Mesenteric fat pad (tissue), 1 donor: Measurements from ENCODE around the gene TELO2. TPM values are rescaled to one million over a fixed set of nuclear protein-coding genes. Genes with fewer than 3 reads are reported as not detected.
A peak's percentile ranks its signal among the peaks of the same experiment; 100 is the strongest.

Experiments used
- DNase-seq: peaks from one replicate; pipeline ENCODE4 v3.0.0-alpha.2; 2020; ENCODE audit warnings: low spot score
- long read RNA-seq: library from polyadenylated mRNA; unstranded; transcript quantifications from one replicate; pipeline ENCODE4 v2.0.0, GENCODE V29; 2020
- total RNA-seq: library from RNA; stranded (reverse); fragmentation: NEBNext Ultra II Directional; extraction: Animal tissue kit (Norgen Biotek cat#: 25700); gene quantifications from one replicate; pipeline ENCODE4 v1.2.1, GENCODE V29; 2021
- donor health status: DM: yes; HTN: yes; CAD: no.

Gene TELO2
- 25.7 TPM for total RNA-seq
- long read RNA-seq, transcript TELO2-201 (21 exons, 3,314 nt) = major isoform, 54 of 122 reads
- long read RNA-seq, partial matches to known transcripts = 30 of 122 reads
- long read RNA-seq, other reads (novel, unspliced or antisense) = 38 of 122 reads

DNA sequence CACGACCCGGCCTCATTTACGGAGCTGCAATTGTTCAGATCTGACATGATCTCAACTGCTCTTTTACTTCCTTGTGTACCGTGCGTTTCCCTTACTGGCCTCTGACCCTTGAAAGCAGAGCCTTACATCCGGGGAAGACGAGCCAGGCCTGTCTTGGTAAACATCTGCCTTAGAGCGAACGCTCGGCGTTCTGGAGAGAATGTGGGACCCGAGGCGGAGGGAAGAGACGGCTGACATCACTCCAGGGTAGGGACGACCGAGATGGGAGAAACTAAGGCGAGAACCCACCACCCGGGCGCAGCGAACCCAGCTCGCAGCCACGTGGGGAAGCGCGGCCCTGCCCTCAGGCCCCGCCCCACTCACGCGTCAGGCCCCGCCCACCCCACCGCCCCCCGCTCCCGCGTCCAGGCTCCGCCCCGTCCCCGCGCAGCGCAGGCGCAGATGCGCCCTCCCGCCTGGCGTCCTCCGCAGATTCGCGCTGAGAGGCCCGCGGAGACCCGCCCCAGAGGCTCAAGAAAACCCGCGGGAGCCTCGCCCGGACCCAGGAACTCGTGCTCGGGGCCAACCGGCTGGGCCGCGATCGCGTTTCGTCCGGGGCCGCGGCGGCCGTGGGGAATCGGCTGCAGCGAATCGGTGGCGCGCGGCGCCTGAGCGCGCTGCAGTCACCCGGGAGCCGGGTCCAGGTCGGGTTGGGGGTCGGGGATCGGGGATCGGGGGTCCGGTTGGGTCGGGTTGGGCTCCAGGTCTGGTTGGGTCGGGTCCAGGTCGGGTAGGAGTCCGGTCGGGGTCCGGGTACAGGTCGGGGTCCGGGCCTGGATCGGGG, at the start of gene TELO2:
Gene TELO2 (plus strand): TSS at position 438 of the 823 bp plus-strand sequence. CDS start 922 bp downstream, outside the sequence.
- DNase-seq = peak; percentile 93

DNA sequence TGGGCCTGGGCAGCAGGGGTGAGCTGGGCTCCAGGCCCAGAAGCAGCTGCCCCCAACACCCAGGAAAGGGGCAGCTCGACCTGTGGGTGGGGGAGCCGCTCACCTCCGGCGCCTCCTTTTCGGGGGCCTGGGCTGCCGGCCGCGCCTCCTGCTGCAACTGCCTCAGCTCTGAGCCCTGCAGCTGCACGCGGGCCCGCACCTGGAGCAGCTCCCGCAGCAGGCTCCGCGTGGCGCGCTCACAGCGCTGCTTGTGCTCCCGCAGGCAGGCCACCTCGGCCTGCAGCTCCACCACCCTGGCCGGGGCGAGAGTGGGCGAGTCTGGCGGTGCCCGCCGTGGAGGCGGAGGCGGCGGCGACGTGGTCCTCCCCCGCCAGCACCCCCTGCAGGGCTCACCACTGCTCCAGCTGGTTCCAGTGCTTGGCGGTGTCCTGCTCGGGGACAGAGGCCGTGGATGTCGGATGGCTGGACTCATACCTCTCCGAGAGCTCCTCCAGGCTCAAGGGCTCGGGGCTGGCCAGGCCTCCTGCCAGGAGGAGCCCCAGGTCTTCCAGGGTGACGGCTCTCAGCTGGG, 49.7 kb upstream of the TELO2 start:
- DNase-seq = no peak

DNA sequence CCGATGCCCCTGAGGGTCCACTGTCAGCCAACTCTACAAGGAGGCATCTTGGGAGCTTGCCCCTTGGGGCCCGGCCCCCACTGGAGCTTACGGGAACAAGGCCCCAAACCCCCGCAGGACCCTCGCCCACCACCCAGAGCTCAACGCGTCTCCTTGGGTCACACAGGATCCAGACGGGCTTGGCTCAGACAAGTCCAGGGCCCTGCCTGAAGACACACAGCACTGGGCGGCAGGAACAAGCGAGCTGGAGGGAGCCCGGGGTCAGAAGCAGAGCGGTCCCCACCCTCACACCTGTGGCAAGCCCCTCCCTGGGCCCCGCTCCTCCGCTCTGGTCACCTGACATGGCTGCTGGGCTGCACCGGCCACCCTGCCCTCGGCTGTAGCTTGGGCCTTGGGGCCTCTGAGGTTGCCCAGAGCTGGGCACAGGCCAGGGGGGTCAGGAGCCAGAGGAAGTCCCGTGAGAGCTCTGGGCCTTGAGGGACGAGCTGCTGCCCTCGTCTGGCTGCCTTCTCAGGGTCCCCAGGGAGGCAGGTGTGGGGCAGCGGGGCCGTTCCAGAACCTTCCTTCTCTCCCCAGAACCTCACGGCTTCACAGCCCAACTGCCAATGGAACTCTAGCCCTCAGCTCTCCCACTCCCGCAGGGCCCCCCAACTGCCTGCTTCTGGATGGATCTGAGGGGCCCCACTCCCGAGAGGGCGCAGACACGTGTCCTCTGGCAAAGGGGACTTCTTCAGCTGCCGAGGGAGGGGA, 49.0 kb upstream of the TELO2 start, which contains the start of gene CCDC154:
Gene CCDC154 (minus strand): TSS at position 577 of the 750 bp plus-strand sequence. CDS start 234 bp downstream, at position 343.
- no peak for DNase-seq

DNA sequence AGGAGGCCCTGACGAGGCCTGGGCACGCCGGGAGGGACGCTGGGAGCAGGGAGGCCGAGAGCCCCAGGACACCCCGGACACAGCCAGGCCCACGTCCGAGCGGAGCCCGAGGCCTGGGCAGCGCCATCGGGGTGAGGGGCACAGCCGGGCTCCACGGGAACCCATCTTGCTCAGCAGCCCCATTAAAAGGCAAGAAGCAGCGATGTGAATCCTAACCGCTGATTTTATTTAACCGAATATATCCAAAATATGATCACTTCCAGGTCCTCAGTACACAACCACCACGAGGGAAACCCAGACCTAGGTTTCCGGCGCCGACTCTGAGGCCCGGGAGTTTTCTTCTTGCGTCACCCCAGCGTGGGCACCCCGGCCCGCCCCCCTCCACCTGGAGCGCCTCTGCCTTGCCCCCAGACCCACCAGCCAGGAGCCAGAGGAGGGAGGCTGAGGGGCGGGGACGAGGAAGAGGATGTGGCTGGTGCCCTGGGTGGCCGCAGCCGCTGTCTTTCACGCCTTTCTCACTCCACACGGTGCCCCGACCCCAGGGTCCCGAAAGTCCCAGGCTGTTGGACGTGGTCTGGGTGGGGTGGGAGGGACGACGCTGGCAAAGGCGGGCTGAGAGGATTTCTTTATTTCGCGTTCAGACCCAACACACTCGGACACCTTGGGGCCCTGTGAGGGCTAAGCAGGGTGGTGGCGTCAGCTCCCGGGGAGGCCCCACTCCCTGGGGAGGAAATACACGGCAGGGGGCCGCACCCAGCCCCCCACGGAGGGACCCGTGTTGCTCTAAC, 48.2 kb upstream of the TELO2 start:
- DNase-seq = no peak

DNA sequence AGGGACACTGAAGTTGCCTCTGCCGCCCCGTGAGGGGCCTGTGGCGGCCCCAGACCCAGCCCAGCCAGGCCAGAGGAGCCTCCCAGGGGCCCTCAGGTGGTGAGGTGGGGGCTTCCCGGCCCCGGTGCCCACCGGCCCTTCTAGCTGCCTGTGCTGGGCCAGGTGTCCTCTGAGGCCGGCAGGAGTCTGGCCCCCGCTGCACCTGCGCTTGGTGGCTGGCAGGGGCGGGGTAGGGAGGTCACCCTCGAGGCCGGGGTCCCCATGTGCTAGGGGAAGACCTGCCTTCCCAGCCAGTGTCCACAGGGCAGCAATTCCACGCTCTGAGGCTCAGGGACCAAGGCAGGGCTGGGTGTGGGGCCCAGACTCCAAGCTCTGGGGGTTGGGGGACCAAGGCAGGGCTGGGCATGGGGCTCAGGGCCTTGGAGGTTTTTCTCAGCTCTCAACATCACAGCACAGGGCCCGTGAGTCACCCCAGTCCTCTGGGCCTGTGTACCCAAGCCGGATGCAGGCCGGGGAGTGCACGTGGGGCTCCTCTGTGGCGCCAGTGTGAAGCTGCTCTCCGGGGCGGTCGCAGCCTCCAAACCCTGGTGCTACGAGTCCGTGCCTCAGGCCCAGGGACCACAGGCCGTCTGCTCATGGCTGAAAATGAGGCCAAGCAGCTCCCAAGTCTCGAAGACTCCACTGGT, 47.5 kb upstream of the TELO2 start:
- DNase-seq = no peak

DNA sequence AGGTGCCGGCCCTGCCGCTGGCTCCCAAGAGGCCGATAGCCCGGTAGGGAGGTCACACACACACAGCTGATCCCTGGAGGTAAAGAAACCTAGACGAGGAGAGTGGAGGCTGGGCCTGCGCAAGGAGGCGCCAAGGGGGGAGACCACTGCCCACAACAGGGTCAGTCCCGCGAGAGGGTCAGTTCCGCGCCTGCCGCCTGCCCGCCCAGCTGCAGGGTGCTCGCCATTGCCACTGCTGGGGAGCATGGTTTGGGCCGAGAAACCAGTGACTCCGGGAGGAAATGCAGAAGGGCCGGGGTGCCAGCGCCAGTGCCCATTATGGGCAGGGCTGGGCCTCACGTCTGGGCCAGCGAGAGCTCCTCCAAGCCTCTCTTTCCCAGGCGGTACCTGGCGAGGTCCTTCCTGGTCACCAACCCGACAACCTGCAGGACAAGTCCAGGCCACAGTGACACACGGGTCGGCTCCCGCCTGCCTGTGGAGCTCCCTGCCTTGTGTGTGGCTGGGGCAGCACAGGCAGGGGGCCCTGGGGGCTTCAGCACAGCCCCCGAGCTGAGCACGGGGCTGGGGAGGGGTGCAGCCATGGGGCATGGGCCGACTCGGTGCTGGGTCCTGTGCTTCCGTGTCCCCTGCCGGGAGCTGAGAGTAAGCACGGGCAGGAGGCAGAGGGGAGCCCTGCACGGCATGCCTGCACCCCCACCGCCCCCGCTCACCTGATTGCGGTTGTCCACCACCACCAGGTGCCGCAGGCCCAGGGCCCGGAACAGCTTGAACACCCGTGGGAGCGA, 46.7 kb upstream of the TELO2 start:
- DNase-seq = no peak

DNA sequence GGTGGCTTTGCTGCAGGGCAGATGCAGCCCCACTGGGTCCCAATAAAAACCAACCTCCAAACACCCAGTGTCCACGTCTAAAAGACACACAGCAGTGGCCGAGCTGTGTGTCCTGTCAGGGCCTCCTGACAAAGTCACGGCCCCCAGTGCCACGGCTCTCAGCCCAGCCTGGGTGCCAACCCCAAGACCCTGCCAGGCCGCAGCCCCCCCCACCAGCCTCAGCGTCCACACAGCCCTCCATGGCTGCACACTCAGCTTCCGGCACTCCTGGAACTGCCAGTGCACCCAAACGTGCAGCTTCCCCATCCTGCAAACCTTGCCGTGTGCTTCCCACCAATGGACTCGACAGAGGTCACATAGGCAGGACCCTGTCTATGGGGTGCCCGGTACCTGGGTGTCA, 45.2 kb upstream of the TELO2 start:
- DNase-seq = no peak

DNA sequence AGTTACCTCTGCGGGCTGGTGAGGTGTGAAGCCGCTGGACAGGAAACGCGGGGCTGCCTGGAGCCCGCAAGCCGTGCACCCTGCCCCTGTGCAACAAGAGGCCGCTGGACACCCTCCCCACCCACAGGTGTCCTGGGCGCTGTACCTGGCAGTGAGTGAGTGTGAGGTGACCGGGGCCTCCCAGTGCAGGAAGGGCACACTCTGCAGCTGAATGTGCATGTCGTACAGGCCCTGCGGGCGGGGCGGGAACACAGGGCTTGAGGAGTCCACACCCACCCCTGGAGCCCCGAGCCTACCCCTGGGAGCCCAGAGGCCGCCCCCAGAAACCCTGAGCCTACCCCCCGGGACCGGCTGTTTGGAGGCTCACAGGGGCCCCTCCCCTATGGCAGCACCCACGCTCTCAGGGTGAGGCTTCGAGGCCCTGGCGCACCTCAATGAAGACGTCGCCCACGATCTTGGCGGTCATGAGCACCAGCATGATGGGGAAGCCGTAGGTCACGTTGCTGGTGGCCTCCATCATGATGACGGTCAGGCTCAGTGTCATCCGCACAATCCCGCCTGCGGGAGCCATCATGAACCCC, 44.5 kb upstream of the TELO2 start:
- DNase-seq = no peak

DNA sequence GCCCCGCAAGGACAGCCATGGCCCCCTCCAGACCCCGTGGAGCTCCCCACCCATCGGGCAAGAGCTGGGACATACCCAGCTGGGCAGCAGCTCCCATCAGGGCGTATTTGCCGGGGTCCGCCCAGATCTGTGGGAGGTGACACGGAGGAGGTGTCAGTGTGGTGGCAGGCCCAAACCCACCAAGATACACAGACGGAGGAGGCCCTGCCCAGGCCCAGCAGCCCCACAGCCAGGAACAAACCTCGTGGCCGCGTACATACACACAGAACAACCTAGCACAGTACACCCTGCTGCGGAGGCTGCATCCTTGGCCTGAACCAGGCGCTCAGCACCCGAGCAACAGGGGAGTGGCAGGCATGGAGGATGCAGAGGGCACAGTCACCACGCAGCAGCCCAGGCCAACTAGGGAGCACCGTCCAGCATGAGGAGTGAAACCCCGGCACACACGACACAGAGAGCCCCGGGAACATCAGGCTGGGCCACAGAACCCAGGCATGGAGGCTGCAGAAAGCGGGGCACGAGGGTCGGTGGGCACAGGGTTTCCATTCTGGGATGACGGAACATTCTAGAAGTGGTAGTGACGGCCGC, 43.9 kb upstream of the TELO2 start:
- DNase-seq = no peak

DNA sequence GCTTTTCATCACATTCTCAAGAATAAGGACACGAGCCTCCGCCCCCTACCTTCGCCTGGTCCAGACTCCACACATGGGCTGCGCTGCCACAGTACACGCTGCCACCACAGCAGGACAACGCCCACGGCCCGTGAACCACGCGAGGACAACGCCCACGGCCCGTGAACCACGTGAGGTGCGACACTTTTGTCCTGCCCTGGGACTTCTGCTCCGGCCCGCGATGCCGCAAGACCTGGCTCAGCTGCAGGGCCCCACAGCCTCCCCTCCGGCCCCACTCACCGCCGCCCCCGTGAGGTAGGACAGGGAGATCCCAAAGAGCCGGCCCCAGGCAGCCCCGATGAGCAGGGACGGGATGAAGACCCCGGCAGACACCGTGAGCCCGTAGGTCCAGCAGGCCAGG, 42.9 kb upstream of the TELO2 start:
- no peak for DNase-seq

DNA sequence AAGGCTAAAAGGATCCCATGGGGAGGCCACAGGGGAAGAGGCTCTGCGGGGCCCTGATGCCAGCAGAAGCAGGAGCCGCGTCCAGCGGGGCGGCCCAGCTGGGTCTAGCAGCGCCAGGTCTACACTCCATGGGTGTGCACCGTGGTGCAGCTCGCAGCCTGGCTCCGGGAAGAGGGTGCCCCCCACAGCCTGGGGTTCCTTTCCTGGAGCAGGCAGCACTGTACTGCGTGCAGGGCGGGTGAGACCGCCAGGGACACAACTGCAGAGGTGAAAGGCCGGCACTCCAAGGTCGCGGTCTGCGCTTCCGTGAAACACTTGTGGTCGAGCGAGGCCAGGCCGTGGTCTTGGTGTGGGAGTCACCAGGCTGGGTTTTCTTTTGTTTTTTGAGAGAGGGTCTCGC, 42.3 kb upstream of the TELO2 start:
- DNase-seq = no peak

DNA sequence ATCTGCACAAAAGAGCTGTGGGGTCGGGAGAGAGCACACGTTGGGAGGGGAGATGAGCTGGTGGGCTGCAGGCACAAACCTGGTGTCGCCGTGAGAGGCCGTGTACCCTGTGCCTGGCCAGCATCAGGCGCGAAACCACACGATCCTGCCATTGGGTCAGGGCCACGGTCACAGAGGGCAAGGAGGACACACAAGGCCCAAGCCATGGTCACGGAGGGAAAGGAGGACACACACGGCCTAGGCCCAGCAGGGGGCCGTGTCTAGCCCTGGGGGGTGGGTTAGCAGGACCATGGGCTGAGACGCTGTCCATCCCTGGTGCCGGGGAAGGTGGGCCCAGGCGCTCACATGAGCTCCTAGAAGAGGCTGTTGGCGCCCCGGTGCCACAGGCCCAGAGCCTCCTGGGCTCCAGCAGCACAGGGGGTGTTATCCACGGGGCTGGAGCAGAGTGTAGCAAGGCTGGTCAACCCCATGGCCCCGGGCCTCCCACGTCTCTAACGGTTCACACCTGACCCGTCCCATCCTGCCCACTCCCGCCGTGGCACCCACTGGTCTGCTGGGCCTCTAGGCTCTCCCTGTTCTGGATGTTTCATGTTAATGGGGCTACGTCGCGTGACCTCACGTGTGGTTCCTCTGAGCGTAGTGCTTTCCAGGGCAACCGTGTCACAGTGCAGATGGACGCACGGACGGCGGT, 41.3 kb upstream of the TELO2 start:
- DNase-seq = no peak

DNA sequence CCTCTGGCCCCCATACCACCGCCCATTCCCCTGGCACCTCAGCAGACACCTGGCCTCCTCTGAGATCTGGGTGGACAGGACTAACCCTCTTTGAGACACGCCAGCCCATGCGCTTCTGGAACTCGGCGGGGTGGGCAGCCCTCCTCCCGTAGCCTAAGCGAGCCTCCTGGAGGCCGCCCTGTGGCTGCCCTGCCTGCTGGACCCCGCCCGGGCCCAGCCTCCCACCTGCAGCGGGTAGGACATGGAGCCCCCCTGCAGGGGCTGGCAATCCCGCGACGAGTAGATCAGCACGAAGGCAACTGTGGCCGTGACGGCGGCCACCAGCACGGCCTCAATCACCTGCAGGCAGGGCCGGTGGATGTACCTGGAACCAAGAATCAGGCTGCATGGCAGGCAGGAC, 40.6 kb upstream of the TELO2 start:
- DNase-seq = no peak

DNA sequence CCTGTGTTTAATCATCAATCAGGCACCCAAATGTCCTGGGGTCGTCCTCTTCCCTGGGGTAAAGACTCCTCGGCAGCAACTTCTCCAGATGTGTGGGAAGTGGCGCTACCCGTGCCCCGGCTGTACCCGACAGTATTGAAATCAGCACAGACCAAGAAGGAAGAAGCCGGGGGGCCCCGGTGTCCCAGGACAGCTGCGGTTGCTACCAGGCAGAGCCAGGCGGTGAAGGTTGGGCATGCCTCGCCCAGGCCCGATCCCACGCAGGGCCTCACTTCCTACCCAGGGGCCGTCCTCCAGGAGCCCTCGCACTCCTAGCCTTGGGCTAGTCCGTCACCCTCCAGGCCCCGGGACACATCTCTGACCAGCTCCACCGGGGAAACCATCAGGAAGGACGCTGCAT, 39.8 kb upstream of the TELO2 start:
- no peak for DNase-seq

DNA sequence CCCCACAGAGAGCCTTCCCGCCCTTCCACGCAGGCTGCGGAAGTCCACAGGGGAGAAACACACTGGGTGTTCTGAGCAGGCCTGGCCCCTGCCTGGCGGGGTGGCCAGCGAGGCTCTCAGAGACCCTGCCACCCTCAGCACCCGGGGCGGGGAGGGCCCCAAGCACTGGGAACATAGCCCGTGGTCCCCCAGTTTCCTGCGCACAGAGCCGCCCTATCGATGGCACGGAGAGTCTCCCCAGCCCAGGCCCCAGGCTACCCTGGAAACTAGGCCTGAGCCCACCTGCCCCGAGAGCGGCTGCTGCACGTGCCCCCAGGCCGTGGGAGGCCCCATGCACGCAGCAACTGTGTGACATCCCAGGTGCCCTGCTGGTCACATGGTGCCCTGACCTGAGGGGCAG, 38.6 kb upstream of the TELO2 start:
- no peak for DNase-seq

DNA sequence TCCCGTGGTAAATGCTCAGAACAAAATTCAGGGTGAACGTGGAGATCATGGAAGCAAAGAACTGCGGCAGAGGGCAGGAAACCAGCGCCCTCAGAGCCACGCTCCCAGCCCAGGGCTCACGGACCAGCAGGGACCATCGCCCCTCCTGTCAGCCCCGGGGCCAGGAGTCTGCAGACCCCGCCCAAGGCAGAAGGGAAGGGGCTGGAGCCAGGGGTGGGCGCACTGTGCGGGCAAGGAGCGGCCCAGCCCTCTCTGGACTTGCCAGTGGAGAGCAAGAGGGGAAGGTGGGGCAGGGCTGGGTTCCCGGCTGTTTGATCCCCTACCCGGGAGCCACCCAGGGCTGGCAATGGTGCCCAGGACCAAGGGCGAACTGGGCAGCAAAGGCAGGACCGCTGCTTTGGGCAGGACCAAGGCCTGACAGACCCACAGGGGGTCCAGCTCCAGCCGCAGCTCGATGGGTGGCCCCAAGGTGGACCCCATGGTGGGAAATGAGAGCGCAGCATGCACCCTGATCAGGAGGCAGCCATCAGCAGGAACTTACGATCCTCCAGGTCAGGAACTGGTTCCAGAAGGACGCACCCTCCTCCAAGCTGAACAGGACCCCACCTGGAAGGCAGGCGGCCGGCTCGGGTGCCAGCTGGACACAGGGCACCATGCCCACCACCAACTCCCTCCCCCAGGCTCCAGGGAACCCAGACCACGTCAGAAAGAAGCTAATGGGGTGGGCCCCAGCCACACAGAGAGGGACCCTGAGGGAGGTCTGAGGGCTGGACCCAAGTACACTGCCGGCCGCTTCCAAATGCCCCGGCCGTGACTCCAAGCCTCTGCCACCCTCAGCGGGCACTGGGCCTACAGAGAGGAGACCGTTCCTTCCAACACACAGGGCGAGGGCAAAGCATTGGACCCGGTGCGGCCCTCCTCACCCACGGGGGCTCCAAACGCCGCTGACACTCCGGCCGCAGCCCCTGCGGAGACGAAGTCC, 37.7 kb upstream of the TELO2 start:
- no peak for DNase-seq

DNA sequence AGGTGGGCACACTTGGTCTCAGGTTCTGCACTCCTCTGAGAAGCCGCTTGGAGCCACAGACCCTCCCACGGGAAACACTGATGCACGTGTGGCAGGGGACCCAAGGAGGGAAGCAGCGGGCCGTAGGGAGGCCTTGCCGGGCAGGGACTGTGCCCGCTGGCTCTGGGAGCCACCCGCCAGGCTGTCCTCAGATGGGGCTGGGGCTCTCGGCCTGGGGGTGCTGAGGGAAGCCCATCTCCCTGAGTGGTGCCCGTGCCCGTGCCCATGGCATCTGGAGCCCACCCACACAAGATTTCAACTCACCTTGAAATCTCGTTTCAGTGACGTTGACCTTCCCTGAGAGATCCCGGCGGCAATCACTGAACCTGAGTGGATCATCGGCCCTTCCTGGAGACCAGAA, 36.2 kb upstream of the TELO2 start:
- no peak for DNase-seq
